ENCODE measurements around the gene CAMKMT. TPM values are rescaled to one million over a fixed set of nuclear protein-coding genes. Genes with fewer than 3 reads are reported as not detected.

The CAMKMT gene
- total RNA-seq, 2 donors from 2014 or later: 6.6 to 7.1 TPM

- ATAC-seq: no peak
- DNase-seq: no peak
- intact Hi-C loops (cut with DNase I): no loop called here
Observed at GRCh38 chr2:44535376-44535775, 173.6 kb downstream of the CAMKMT start.

- ATAC-seq (no peak), DNase-seq (no peak)
- intact Hi-C loops (cut with DNase I): no loop called here
Observed at GRCh38 chr2:44537264-44537663, 175.5 kb downstream of the CAMKMT start.

- DNase-seq (no peak), ATAC-seq (no peak)
- intact Hi-C loops (cut with DNase I): no loop called here
Observed at GRCh38 chr2:44542520-44542919, 180.8 kb downstream of the CAMKMT start.

GRCh38 chr2:44543773-44544725 lies 182.3 kb downstream of the CAMKMT start:
- intact Hi-C loops (cut with DNase I): no loop called here
- ATAC-seq (no peak), DNase-seq (no peak)

- intact Hi-C loops (cut with DNase I): no loop called here
- DNase-seq (no peak), ATAC-seq (no peak)
Observed at GRCh38 chr2:44545005-44545404, 183.3 kb downstream of the CAMKMT start.

GRCh38 chr2:44546459-44547127 lies 184.8 kb downstream of the CAMKMT start:
- no peak for ATAC-seq
- intact Hi-C loops (cut with DNase I): no loop called here
- no peak for DNase-seq

GRCh38 chr2:44547718-44548117 lies 186.0 kb downstream of the CAMKMT start:
- peak in 1 of 2 donors; percentile 40 for ATAC-seq
- DNase-seq: no peak
- intact Hi-C loops (cut with DNase I): no loop called here

- DNase-seq (no peak), ATAC-seq (no peak)
- intact Hi-C loops (cut with DNase I): no loop called here
Observed at GRCh38 chr2:44548221-44549098, 186.7 kb downstream of the CAMKMT start.

GRCh38 chr2:44549099-44549471 lies 187.3 kb downstream of the CAMKMT start:
- DNase-seq: no peak
- intact Hi-C loops (cut with DNase I): no loop called here
- no peak for ATAC-seq

GRCh38 chr2:44549856-44550255 lies 188.1 kb downstream of the CAMKMT start:
- intact Hi-C loops (cut with DNase I): no loop called here
- DNase-seq (no peak), ATAC-seq (no peak)

GRCh38 chr2:44550561-44550960 lies 188.8 kb downstream of the CAMKMT start:
- intact Hi-C loops (cut with DNase I): no loop called here
- DNase-seq (no peak), ATAC-seq (no peak)

GRCh38 chr2:44551497-44551896 lies 189.8 kb downstream of the CAMKMT start:
- ATAC-seq: no peak
- DNase-seq: no peak
- intact Hi-C loops (cut with DNase I): no loop called here

- no peak for DNase-seq
- intact Hi-C loops (cut with DNase I): no loop called here
- ATAC-seq: no peak
Observed at GRCh38 chr2:44553456-44553855, 191.7 kb downstream of the CAMKMT start.

- DNase-seq (no peak), ATAC-seq (no peak)
- intact Hi-C loops (cut with DNase I): no loop called here
Observed at GRCh38 chr2:44555700-44556099, 194.0 kb downstream of the CAMKMT start.

- intact Hi-C loops (cut with DNase I): no loop called here
- no peak for DNase-seq
Observed at GRCh38 chr2:44559108-44559507, 197.4 kb downstream of the CAMKMT start.

GRCh38 chr2:44560352-44560751 lies 198.6 kb downstream of the CAMKMT start:
- no peak for ATAC-seq
- intact Hi-C loops (cut with DNase I): no loop called here
- no peak for DNase-seq

More at GRCh38 chr2:44559108-44559507, 197.4 kb downstream of the CAMKMT start:
- ATAC-seq: no peak

GRCh38 chr2:44560941-44561340 lies 199.2 kb downstream of the CAMKMT start:
- peak in 1 of 2 donors; percentile 53 for ATAC-seq
- intact Hi-C loops (cut with DNase I): no loop called here

GRCh38 chr2:44562737-44563136 lies 201.0 kb downstream of the CAMKMT start:
- ATAC-seq (no peak), DNase-seq (no peak)
- intact Hi-C loops (cut with DNase I): no loop called here

More at GRCh38 chr2:44560941-44561340, 199.2 kb downstream of the CAMKMT start:
- DNase-seq: no peak

- no peak for ATAC-seq
- intact Hi-C loops (cut with DNase I): no loop called here
Observed at GRCh38 chr2:44564752-44565151, 203.0 kb downstream of the CAMKMT start.

GRCh38 chr2:44566059-44566458 lies 204.3 kb downstream of the CAMKMT start:
- no peak for ATAC-seq
- no peak for DNase-seq
- intact Hi-C loops (cut with DNase I): no loop called here

More at GRCh38 chr2:44564752-44565151, 203.0 kb downstream of the CAMKMT start:
- no peak for DNase-seq

Measured in left cardiac atrium (tissue), 4 donors.